ENCODE results near the gene TNS1. TPM values are rescaled to one million over a fixed set of nuclear protein-coding genes. Genes with fewer than 3 reads are reported as not detected.

Gene TNS1
- total RNA-seq, 1 experiment from 2014 or later = 6.2 TPM

DNA sequence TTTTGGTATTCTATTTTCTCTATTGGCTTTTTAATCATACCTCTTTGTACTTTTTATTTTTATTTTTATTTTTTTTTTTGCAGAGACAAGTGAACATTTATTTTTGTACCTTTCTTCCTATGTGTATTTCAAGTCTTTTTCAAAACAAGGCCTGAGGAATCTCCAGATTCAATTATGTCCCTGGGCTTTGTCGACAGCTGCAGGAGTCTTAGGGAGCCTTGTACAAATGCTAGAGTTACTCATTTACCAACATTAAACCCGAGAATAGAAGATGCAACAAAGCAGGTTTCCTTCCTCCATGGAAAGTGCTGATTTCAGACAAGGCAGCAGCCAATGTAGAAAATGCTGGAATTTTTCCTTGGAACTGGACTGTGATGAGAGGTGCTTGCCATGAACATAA lies 242.8 kb downstream of the TNS1 start (continued):
- TF ChIP-seq, protein P1, sequence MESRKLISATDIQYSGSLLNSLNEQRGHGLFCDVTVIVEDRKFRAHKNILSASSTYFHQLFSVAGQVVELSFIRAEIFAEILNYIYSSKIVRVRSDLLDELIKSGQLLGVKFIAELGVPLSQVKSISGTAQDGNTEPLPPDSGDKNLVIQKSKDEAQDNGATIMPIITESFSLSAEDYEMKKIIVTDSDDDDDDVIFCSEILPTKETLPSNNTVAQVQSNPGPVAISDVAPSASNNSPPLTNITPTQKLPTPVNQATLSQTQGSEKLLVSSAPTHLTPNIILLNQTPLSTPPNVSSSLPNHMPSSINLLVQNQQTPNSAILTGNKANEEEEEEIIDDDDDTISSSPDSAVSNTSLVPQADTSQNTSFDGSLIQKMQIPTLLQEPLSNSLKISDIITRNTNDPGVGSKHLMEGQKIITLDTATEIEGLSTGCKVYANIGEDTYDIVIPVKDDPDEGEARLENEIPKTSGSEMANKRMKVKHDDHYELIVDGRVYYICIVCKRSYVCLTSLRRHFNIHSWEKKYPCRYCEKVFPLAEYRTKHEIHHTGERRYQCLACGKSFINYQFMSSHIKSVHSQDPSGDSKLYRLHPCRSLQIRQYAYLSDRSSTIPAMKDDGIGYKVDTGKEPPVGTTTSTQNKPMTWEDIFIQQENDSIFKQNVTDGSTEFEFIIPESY (IDR thresholded peaks at IDR 0.05; ENCODE audit: extremely low read depth, insufficient replicate concordance, low read length) = no peak

DNA sequence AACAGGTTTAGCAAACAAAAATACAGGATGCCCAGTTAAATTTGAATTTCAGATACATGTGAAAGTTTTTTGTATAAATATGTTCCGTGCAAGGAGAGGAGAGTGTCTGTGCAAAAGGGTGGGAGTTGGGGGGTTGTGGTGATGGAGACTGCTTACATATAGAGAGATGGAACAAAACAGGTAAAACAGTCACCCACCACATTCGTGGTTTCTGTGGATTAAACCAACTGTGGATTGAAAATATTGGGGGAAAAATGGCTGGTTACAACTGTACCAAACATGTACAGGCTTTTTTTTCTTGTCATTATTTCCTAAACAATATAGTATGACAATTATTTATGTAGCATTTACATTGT lies 245.7 kb downstream of the TNS1 start:
- RAD21 ChIA-PET (ENCODE audit: low non-redundant PET in 1 of 2, low total read pairs in 2 of 2, uncharacterized antibody in 2 of 2, unreplicated experiment in 2 of 2) = no interaction called here
- CTCF ChIA-PET = interaction anchor here (1.0 to 1.8 kb wide), 7 partner anchors 29 to 1070 kb away, joined by 3 to 7 read pairs (median 4); no protein-coding TSS in a partner anchor
- no peak for ATAC-seq
- TF ChIP-seq ZNF274 (IDR thresholded peaks at IDR 0.05; ENCODE audit: low read depth, low read length) (no peak), TCF7L2 (IDR thresholded peaks at IDR 0.05; ENCODE audit: borderline replicate concordance, extremely low read depth, insufficient read depth, insufficient read length) (no peak), POLR2A (IDR thresholded peaks at IDR 0.05; ENCODE audit: borderline replicate concordance, extremely low read depth, insufficient read depth, insufficient read length) (no peak), SRF (IDR thresholded peaks at IDR 0.05; ENCODE audit: low read depth) (no peak), CBX3 (IDR thresholded peaks at IDR 0.05; ENCODE audit: low read depth) (no peak), ZFX (IDR thresholded peaks at IDR 0.05) (no peak), EZH2 (IDR thresholded peaks at IDR 0.05) (no peak), EZH2phosphoT487 (IDR thresholded peaks at IDR 0.05; ENCODE audit: borderline replicate concordance) (no peak), RAD21 (IDR thresholded peaks at IDR 0.05; ENCODE audit: low read depth) (no peak), SP1 (IDR thresholded peaks at IDR 0.05; ENCODE audit: low read depth) (no peak), CEBPB (IDR thresholded peaks at IDR 0.05; ENCODE audit: low read depth) (no peak)
- TF ChIP-seq, protein P2, sequence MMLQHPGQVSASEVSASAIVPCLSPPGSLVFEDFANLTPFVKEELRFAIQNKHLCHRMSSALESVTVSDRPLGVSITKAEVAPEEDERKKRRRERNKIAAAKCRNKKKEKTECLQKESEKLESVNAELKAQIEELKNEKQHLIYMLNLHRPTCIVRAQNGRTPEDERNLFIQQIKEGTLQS (IDR thresholded peaks at IDR 0.05) = no peak
- TF ChIP-seq, protein P3, sequence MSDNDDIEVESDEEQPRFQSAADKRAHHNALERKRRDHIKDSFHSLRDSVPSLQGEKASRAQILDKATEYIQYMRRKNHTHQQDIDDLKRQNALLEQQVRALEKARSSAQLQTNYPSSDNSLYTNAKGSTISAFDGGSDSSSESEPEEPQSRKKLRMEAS (IDR thresholded peaks at IDR 0.05) = no peak
- TF ChIP-seq, protein P4, sequence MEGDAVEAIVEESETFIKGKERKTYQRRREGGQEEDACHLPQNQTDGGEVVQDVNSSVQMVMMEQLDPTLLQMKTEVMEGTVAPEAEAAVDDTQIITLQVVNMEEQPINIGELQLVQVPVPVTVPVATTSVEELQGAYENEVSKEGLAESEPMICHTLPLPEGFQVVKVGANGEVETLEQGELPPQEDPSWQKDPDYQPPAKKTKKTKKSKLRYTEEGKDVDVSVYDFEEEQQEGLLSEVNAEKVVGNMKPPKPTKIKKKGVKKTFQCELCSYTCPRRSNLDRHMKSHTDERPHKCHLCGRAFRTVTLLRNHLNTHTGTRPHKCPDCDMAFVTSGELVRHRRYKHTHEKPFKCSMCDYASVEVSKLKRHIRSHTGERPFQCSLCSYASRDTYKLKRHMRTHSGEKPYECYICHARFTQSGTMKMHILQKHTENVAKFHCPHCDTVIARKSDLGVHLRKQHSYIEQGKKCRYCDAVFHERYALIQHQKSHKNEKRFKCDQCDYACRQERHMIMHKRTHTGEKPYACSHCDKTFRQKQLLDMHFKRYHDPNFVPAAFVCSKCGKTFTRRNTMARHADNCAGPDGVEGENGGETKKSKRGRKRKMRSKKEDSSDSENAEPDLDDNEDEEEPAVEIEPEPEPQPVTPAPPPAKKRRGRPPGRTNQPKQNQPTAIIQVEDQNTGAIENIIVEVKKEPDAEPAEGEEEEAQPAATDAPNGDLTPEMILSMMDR (IDR thresholded peaks at IDR 0.05 in 2 of 3, conservative IDR thresholded peaks at IDR 0.05 in 1 of 3; ENCODE audit: borderline replicate concordance in 1 of 3, insufficient read depth in 1 of 3, low read depth in 2 of 3, low read length in 2 of 3) = no peak
- TF ChIP-seq, protein P1 (IDR thresholded peaks at IDR 0.05; ENCODE audit: extremely low read depth, insufficient replicate concordance, low read length) = no peak

More for the DNA sequence above, 245.7 kb downstream of the TNS1 start:
- H3K9ac ChIP-seq (ENCODE audit: low read length) = no peak overlapping the region
- H3K27me3 ChIP-seq (ENCODE audit: insufficient read depth, low read length) = peaks cover 21% of the 10 kb centered on the region
- no peaks in the 10 kb centered on the region for H4K20me1 ChIP-seq (ENCODE audit: insufficient read depth)
- H3K4me3 ChIP-seq (replicated peaks in 1 of 2; ENCODE audit: low read depth in 1 of 2, low read length in 2 of 2) = no peak overlapping the region
- H3K27ac ChIP-seq (ENCODE audit: low read depth, low read length) = no peak overlapping the region
- POLR2A ChIA-PET = no interaction called here
- intact Hi-C loops (cut with micrococcal nuclease) = loop anchor here (1.0 to 5.0 kb wide), 3 partner anchors 105 to 1238 kb away; no protein-coding TSS in a partner anchor
- peaks cover 0 to 9% of the 10 kb centered on the region in 2 experiments; a peak in 1 of 4 replicates for H3K4me1 ChIP-seq (ENCODE audit: control insufficient read depth in 1 of 2, insufficient read depth in 2 of 2, low read length in 2 of 2)
- H3K9me3 ChIP-seq (ENCODE audit: control insufficient read depth in 1 of 2, insufficient read depth in 1 of 2, low read depth in 1 of 2, low read length in 2 of 2) = peaks cover 0 to 4% of the 10 kb centered on the region in 2 experiments; a peak in 1 of 4 replicates
- no peaks in the 10 kb centered on the region for H3K9me2 ChIP-seq (ENCODE audit: insufficient read depth)
- H3K4me2 ChIP-seq (ENCODE audit: low read length) = peak overlapping the region; percentile 58
- DNase-seq (ENCODE audit: low read depth, low spot score) = no peak
- peak overlapping the region; percentile 62 for H2AFZ ChIP-seq (ENCODE audit: low read depth, low read length, poor library complexity, severe bottlenecking)
- BruUV-seq (replicated peaks) = no TSS peak
- no peaks in the 10 kb centered on the region for H3K79me2 ChIP-seq (ENCODE audit: insufficient read depth, low read length)
- no peaks in the 10 kb centered on the region for H3K36me3 ChIP-seq (ENCODE audit: control insufficient read depth in 1 of 2, insufficient read depth in 2 of 2, low read length in 2 of 2)

Data from HCT116 (cell line).